Gastrocnemius medialis (tissue), 4 donors: ENCODE data around the gene PRKCH.
A peak's percentile ranks its signal among the peaks of the same experiment; 100 is the strongest.

Experiments
- CTCF ChIP-seq, 5 experiments: fragments of 450-650 bp in 3 of 5; fragments of 200-600 bp in 2 of 5; sonication (generic) in 2 of 5; IDR thresholded peaks in 4 of 5; conservative IDR thresholded peaks in 1 of 5; 1 replicate in 4 of 5; 2 replicates in 1 of 5; pipeline ENCODE4 v1.5.1; 2016 to 2019; ENCODE audit warnings: antibody characterized with exemption in 5 of 5, mild to moderate bottlenecking in 3 of 5, moderate library complexity in 3 of 5
- POLR2A ChIP-seq, 2 donors: fragments of 450-650 bp; IDR thresholded peaks; one replicate each; pipeline ENCODE4 v1.6.1; 2017; ENCODE audit warnings: antibody characterized with exemption in 2 of 2, mild to moderate bottlenecking in 2 of 2, moderate library complexity in 2 of 2

- no peak for TF ChIP-seq POLR2A (IDR thresholded peaks at IDR 0.05)
- TF ChIP-seq CTCF (IDR thresholded peaks at IDR 0.05 in 4 of 5, conservative IDR thresholded peaks at IDR 0.05 in 1 of 5) = peak; percentile 72 to 82 (median 76)
Measured at GRCh38 chr14:61461808-61462275, 140.5 kb downstream of the PRKCH start.
